ENCODE results near the gene IRF1. TPM values are rescaled to one million over a fixed set of nuclear protein-coding genes. Genes with fewer than 3 reads are reported as not detected.
A peak's percentile ranks its signal among the peaks of the same experiment; 100 is the strongest.

Gene IRF1
- total RNA-seq, 2 experiments from 2014 or later = 221 to 228 TPM

DNA sequence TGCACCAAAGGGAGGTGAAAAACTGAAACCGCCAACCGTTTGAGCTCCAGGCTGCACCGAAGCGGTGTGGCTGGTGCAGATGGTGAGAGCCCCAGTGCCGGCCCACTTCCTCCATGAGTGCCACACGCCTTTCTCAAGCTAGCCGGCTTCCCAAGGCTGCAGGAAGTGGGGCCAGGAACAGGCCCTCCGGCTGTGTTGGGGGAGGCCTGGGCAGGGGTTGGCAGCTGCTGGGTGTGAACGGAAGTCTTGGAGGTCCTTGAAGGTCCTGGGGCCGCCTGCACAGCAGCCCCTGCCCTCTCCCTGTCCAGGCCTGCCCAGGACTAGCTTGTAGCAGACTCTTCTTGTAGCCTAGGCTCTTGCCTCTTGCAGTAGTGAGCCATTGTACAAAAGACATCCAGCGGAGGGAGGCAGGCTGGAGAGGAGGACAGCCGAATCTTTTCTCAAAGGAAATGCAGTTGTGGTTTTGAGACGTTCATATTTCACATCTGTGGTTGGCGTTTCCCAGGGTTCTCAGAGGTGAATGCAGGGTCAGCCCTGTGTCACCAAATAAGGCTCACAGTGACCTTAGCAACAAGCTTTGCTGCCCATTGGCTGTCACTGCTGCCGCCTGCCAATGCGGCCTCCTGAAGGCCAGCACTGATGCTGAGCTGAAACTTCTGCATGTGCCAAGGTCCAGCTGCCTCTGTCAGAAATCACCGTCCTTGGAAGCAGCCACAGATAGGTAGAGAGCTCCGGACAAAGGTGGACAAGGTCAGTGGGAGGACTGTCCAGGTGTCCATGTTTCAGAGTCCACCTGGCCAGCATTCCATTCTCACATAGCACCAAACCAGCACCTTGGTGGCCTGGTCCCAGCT lies 23.9 kb downstream of the IRF1 start:
- DNase-seq = peak; percentile 90
- H3K4me1 Mint-ChIP-seq (ENCODE audit: low read depth) = peaks cover 100% of the 10 kb centered on the region
- ATAC-seq = peak; percentile 82
- peak overlapping the region; percentile 92 for H3K27ac Mint-ChIP-seq
- H3K36me3 Mint-ChIP-seq (ENCODE audit: low read depth) = peaks cover 72% of the 10 kb centered on the region
- H3K27me3 Mint-ChIP-seq (ENCODE audit: low read depth) = no peaks in the 10 kb centered on the region
- H3K9me3 Mint-ChIP-seq (ENCODE audit: insufficient read depth) = no peaks in the 10 kb centered on the region
- ChIA-PET POLR2A (interaction anchor here (1.5 to 6.4 kb wide), 11 partner anchors 10 to 56 kb away, joined by 4 to 308 read pairs (median 14); partner anchors contain the start of gene IRF1), CTCF (interaction anchor here (0.9 to 10.4 kb wide), 22 partner anchors 8 to 81 kb away, joined by 3 to 114 read pairs (median 12); partner anchors contain the start of gene IRF1)
- H3K4me3 Mint-ChIP-seq = peak overlapping the region; percentile 60

GRCh38 chr5:132465059-132465707 lies 25.4 kb downstream of the IRF1 start:
- Mint-ChIP-seq H3K4me1 (ENCODE audit: low read depth) (peaks cover 99% of the 10 kb centered on the region), H3K36me3 (ENCODE audit: low read depth) (peaks cover 74% of the 10 kb centered on the region), H3K4me3 (peak overlapping the region; percentile 60), H3K27me3 (ENCODE audit: low read depth) (no peaks in the 10 kb centered on the region), H3K9me3 (ENCODE audit: insufficient read depth) (no peaks in the 10 kb centered on the region), H3K27ac (peak overlapping the region; percentile 92)
- DNase-seq (no peak), ATAC-seq (no peak)
- CTCF ChIA-PET = interaction anchor here (0.7 to 10.4 kb wide), 23 partner anchors 8 to 79 kb away, joined by 3 to 114 read pairs (median 11); partner anchors contain the start of gene IRF1
- POLR2A ChIA-PET = interaction anchor here (0.6 to 6.4 kb wide), 12 partner anchors 9 to 563 kb away, joined by 3 to 308 read pairs (median 10); partner anchors contain the start of gene IRF1

- POLR2A ChIA-PET = interaction anchor here (0.6 to 6.4 kb wide), 10 partner anchors 8 to 562 kb away, joined by 3 to 308 read pairs (median 8); partner anchors contain the start of gene IRF1
- H3K27ac Mint-ChIP-seq = peak overlapping the region; percentile 92
- peak overlapping the region; percentile 60 for H3K4me3 Mint-ChIP-seq
- CTCF ChIA-PET = interaction anchor here (0.7 to 10.4 kb wide), 19 partner anchors 8 to 77 kb away, joined by 3 to 114 read pairs (median 8); partner anchors contain the start of gene IRF1
- H3K9me3 Mint-ChIP-seq (ENCODE audit: insufficient read depth) = no peaks in the 10 kb centered on the region
- peak; percentile 14 for ATAC-seq
- no peaks in the 10 kb centered on the region for H3K27me3 Mint-ChIP-seq (ENCODE audit: low read depth)
- H3K4me1 Mint-ChIP-seq (ENCODE audit: low read depth) = peaks cover 99% of the 10 kb centered on the region
- peak; percentile 58 for DNase-seq
- H3K36me3 Mint-ChIP-seq (ENCODE audit: low read depth) = peaks cover 76% of the 10 kb centered on the region
These were observed 26.2 kb downstream of the IRF1 start for GRCh38 chr5:132464156-132464939.

GRCh38 chr5:132463811-132464155 lies 26.8 kb downstream of the IRF1 start:
- H3K4me1 Mint-ChIP-seq (ENCODE audit: low read depth) = peaks cover 99% of the 10 kb centered on the region
- peak overlapping the region; percentile 60 for H3K4me3 Mint-ChIP-seq
- DNase-seq (no peak), ATAC-seq (peak; percentile 2)
- ChIA-PET POLR2A (interaction anchor here (1.3 to 6.4 kb wide), 7 partner anchors 7 to 53 kb away, joined by 4 to 308 read pairs (median 49); partner anchors contain the start of gene IRF1), CTCF (interaction anchor here (0.7 to 10.4 kb wide), 13 partner anchors 7 to 76 kb away, joined by 3 to 114 read pairs (median 11); partner anchors contain the start of gene IRF1)
- no peaks in the 10 kb centered on the region for H3K27me3 Mint-ChIP-seq (ENCODE audit: low read depth)
- H3K9me3 Mint-ChIP-seq (ENCODE audit: insufficient read depth) = no peaks in the 10 kb centered on the region
- peaks cover 74% of the 10 kb centered on the region for H3K36me3 Mint-ChIP-seq (ENCODE audit: low read depth)
- peak overlapping the region; percentile 92 for H3K27ac Mint-ChIP-seq

GRCh38 chr5:132462856-132463745 lies 27.5 kb downstream of the IRF1 start:
- no peak for ATAC-seq
- Mint-ChIP-seq H3K27me3 (ENCODE audit: low read depth) (no peaks in the 10 kb centered on the region), H3K27ac (peak overlapping the region; percentile 92), H3K36me3 (ENCODE audit: low read depth) (peaks cover 76% of the 10 kb centered on the region), H3K4me3 (peak overlapping the region; percentile 60), H3K9me3 (ENCODE audit: insufficient read depth) (no peaks in the 10 kb centered on the region), H3K4me1 (ENCODE audit: low read depth) (peaks cover 99% of the 10 kb centered on the region)
- POLR2A ChIA-PET = interaction anchor here (1.0 to 6.4 kb wide), 7 partner anchors 7 to 52 kb away, joined by 4 to 308 read pairs (median 49); partner anchors contain the start of gene IRF1
- no peak for DNase-seq
- CTCF ChIA-PET = interaction anchor here (0.8 to 5.3 kb wide), 12 partner anchors 9 to 76 kb away, joined by 3 to 84 read pairs (median 10); partner anchors contain the start of gene IRF1

- H3K27ac Mint-ChIP-seq = no peak overlapping the region
- H3K4me1 Mint-ChIP-seq (ENCODE audit: low read depth) = peaks cover 99% of the 10 kb centered on the region
- ChIA-PET CTCF (interaction anchor here (2.7 to 5.2 kb wide), 3 partner anchors 39 to 75 kb away, joined by 11 to 40 read pairs (median 13); no protein-coding TSS in a partner anchor), POLR2A (interaction anchor here (1.0 to 6.4 kb wide), 3 partner anchors 21 to 37 kb away, joined by 4 to 308 read pairs (median 144); partner anchors contain the start of gene IRF1)
- H3K4me3 Mint-ChIP-seq = no peak overlapping the region
- ATAC-seq (no peak), DNase-seq (no peak)
- H3K9me3 Mint-ChIP-seq (ENCODE audit: insufficient read depth) = no peaks in the 10 kb centered on the region
- H3K36me3 Mint-ChIP-seq (ENCODE audit: low read depth) = peaks cover 79% of the 10 kb centered on the region
- H3K27me3 Mint-ChIP-seq (ENCODE audit: low read depth) = no peaks in the 10 kb centered on the region
These were observed 28.2 kb downstream of the IRF1 start for GRCh38 chr5:132462333-132462732.

GRCh38 chr5:132461569-132462070 lies 29.0 kb downstream of the IRF1 start:
- Mint-ChIP-seq H3K36me3 (ENCODE audit: low read depth) (peaks cover 78% of the 10 kb centered on the region), H3K4me3 (no peak overlapping the region), H3K4me1 (ENCODE audit: low read depth) (peaks cover 99% of the 10 kb centered on the region), H3K9me3 (ENCODE audit: insufficient read depth) (no peaks in the 10 kb centered on the region), H3K27ac (peak overlapping the region; percentile 47), H3K27me3 (ENCODE audit: low read depth) (no peaks in the 10 kb centered on the region)
- ATAC-seq (no peak), DNase-seq (no peak)
- CTCF ChIA-PET = no interaction called here
- POLR2A ChIA-PET = interaction anchor here (6.0 kb wide), 1 partner anchor 36 kb away, joined by 144 read pairs; no protein-coding TSS in a partner anchor

DNA sequence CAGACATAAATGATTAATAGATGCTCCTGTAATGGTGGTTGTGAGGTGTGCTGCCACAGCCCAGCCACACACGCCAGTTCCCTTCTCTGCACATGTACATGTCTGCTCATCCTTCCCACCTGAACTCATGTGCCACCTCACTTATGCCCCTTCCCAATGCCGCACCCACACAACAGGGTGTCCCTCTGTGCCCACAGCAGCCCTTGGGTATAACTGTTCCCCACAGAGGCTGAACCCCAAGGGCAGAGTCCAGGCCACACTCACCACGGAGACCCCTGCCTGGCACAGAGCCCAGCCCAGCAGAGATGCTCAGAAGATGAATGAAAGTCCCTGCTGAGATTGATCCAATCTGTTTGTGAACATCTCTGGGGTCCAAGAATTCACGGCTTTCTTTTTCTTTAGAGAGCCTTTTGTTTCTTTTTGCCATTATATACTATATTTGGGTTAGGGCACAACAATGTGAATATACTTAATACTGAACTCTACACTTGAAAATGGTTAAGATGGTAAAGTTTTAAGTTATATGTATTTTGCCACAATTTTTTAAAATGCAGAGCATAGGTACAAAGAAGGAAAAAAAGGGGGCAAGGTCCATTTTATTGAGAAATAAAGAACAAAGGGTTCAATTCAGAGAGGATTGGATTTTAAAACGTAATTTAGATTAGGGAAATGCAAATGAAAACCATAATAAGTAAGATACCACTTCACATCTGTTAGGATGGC lies 29.6 kb downstream of the IRF1 start:
- peak overlapping the region; percentile 99 for H3K27ac Mint-ChIP-seq
- H3K36me3 Mint-ChIP-seq (ENCODE audit: low read depth) = peaks cover 78% of the 10 kb centered on the region
- peaks cover 99% of the 10 kb centered on the region for H3K4me1 Mint-ChIP-seq (ENCODE audit: low read depth)
- H3K4me3 Mint-ChIP-seq = no peak overlapping the region
- ChIA-PET CTCF (interaction anchor here (7.8 kb wide), 1 partner anchor 33 kb away, joined by 141 read pairs; no protein-coding TSS in a partner anchor), POLR2A (interaction anchor here (8.1 kb wide), 1 partner anchor 27 kb away, joined by 175 read pairs; the partner anchor contains the start of gene IRF1)
- ATAC-seq (no peak), DNase-seq (no peak)
- H3K27me3 Mint-ChIP-seq (ENCODE audit: low read depth) = no peaks in the 10 kb centered on the region
- H3K9me3 Mint-ChIP-seq (ENCODE audit: insufficient read depth) = no peaks in the 10 kb centered on the region

DNA sequence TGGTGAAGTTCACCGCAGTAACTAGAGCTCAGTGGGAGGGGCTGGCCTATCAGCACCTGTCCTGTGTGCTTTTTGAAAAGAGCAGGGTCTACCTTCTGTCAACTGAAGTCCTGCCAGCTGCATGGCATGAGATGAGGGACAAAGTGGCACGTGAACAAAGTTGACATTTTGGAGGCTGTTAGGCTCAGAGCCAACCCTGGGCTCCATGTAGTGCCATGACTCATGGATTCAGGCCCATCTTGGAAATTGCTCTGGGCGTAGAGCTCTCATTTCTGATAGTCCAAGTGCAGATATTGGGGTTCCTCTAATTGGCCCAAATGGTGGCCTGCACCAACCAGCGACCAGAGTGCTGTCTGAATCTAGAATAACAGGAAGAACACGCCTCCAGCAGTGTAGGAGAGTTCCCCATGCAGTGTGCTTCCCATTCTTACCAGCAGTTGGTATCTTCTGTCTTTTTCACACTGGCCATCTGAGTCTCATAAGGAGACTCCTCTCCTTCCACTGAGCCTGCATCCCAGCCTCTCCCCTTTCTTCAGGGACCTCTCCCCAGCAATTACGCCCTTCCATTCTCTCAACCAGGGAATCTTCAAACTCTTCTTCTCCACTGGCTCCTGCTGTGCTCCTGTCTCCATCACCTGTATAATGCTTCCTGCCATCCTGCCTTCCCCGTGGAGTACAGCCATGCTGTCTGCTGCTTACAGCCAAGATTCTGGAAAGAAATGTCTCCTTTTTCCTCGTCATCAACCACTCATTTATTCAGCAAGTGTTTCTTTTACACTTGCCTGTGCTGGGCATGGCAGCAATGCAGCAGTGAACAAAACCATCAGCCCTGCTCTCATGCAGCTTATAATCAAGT lies 30.4 kb downstream of the IRF1 start:
- ATAC-seq = no peak
- CTCF ChIA-PET = interaction anchor here (3.1 to 7.8 kb wide), 7 partner anchors 9 to 74 kb away, joined by 10 to 141 read pairs (median 22); partner anchors contain the start of gene IRF1
- H3K36me3 Mint-ChIP-seq (ENCODE audit: low read depth) = peaks cover 79% of the 10 kb centered on the region

More for the DNA sequence above, 30.4 kb downstream of the IRF1 start:
- no peak for DNase-seq
- no peaks in the 10 kb centered on the region for H3K27me3 Mint-ChIP-seq (ENCODE audit: low read depth)
- no peak overlapping the region for H3K4me3 Mint-ChIP-seq
- no peaks in the 10 kb centered on the region for H3K9me3 Mint-ChIP-seq (ENCODE audit: insufficient read depth)
- H3K27ac Mint-ChIP-seq = peak overlapping the region; percentile 99
- H3K4me1 Mint-ChIP-seq (ENCODE audit: low read depth) = peaks cover 99% of the 10 kb centered on the region
- POLR2A ChIA-PET = interaction anchor here (4.1 to 8.1 kb wide), 6 partner anchors 12 to 49 kb away, joined by 22 to 175 read pairs (median 57); partner anchors contain the start of gene IRF1

Data from activated CD8-positive, alpha-beta T cell treated with anti-CD3 and anti-CD28 coated beads, Interleukin-2, amount 10 ng/mL, durations not matched to agents 7 days and 5 days (primary cell).